ENCODE data around the gene EPN2. TPM values are rescaled to one million over a fixed set of nuclear protein-coding genes. Genes with fewer than 3 reads are reported as not detected.
A peak's percentile ranks its signal among the peaks of the same experiment; 100 is the strongest.

The EPN2 gene
- total RNA-seq, 1 experiment from 2014 or later = 57.8 TPM

GRCh38 chr17:19341641-19342610 lies 104.8 kb downstream of the EPN2 start:
- no peak overlapping the region; a peak in 1 of 5 replicates for H3K4me3 Mint-ChIP-seq

More at GRCh38 chr17:19341641-19342610, 104.8 kb downstream of the EPN2 start:
- no peak for TF ChIP-seq CTCF (conservative IDR thresholded peaks at IDR 0.05)
- no peaks in the 10 kb centered on the region for H3K79me1 ChIP-seq (ENCODE audit: insufficient read depth, low read depth, low read length, poor library complexity, severe bottlenecking)
- H3K23ac ChIP-seq (ENCODE audit: insufficient read length, low read depth, low read length) = no peak overlapping the region
- no peaks in the 10 kb centered on the region for H3K27me3 ChIP-seq (ENCODE audit: insufficient read depth, low read length)
- no peaks in the 10 kb centered on the region for H3K9me3 ChIP-seq (ENCODE audit: control insufficient read depth, low read depth, low read length)
- H3K27ac Mint-ChIP-seq = peak overlapping the region in 2 of 3 experiments; percentile 42 to 59; a peak in 4 of 7 replicates
- no peaks in the 10 kb centered on the region for H3K9me3 Mint-ChIP-seq
- H3K4me2 ChIP-seq (ENCODE audit: insufficient read depth, insufficient read length, low read length) = no peak overlapping the region
- H3K18ac ChIP-seq (ENCODE audit: insufficient read length, low read depth, low read length) = no peak overlapping the region
- H3K27ac ChIP-seq (ENCODE audit: insufficient read length, low read depth, low read length) = no peak overlapping the region
- H3K14ac ChIP-seq (ENCODE audit: insufficient read depth, low read length) = no peak overlapping the region
- peaks cover 35 to 40% of the 10 kb centered on the region in 2 experiments for H3K4me1 Mint-ChIP-seq
- H3K27me3 Mint-ChIP-seq (ENCODE audit: low read depth) = peaks cover 2% of the 10 kb centered on the region; the same call in 1 of the 2 replicates
- H2AFZ ChIP-seq (ENCODE audit: low read length) = no peak overlapping the region
- no peak overlapping the region for H4K8ac ChIP-seq (replicated peaks; ENCODE audit: insufficient read length, low read depth, low read length)
- H3K9ac ChIP-seq (ENCODE audit: extremely low read depth, insufficient read length, low read length) = no peak overlapping the region
- WGBS (ENCODE audit: extremely low coverage, insufficient read length, low lambda C conversion rate) = no CpG with 5 or more reads among the region's 20 CpGs
- H4K20me1 ChIP-seq (ENCODE audit: control insufficient read depth, insufficient read depth, insufficient read length) = peaks cover 2% of the 10 kb centered on the region
- no peaks in the 10 kb centered on the region for H3K79me2 ChIP-seq (ENCODE audit: insufficient read depth, low read length)
- H3K56ac ChIP-seq (ENCODE audit: insufficient read length, low read depth, low read length) = no peak overlapping the region
- no peaks in the 10 kb centered on the region for H3K23me2 ChIP-seq (ENCODE audit: insufficient read length, low read depth, low read length, poor library complexity, severe bottlenecking)
- peak; percentile 50 for DNase-seq
- H3T11ph ChIP-seq (ENCODE audit: low read length) = no peak overlapping the region
- no peak overlapping the region for H2BK120ac ChIP-seq (ENCODE audit: low read depth, low read length, poor library complexity, severe bottlenecking)
- no peak overlapping the region for H2BK15ac ChIP-seq (ENCODE audit: low read depth, low read length)
- H4K91ac ChIP-seq (ENCODE audit: insufficient read length, low read depth, low read length) = no peak overlapping the region
- no peak overlapping the region for H2BK5ac ChIP-seq (ENCODE audit: insufficient read length, low read length)
- H3K4me1 ChIP-seq (ENCODE audit: insufficient read depth, low read length) = peaks cover 7% of the 10 kb centered on the region; the same call in 1 of the 2 replicates
- no peak overlapping the region for H2BK20ac ChIP-seq (ENCODE audit: low read depth, low read length, poor library complexity, severe bottlenecking)
- H3K4ac ChIP-seq (ENCODE audit: low read depth, low read length) = no peak overlapping the region
- no peak overlapping the region for H2BK12ac ChIP-seq (ENCODE audit: insufficient read length, low read depth, low read length)
- no peak overlapping the region for H4K5ac ChIP-seq (ENCODE audit: insufficient read length, low read depth, low read length)
- no peak overlapping the region for H2AK5ac ChIP-seq (ENCODE audit: insufficient read length, low read length)
- peaks cover 6 to 9% (median 8%) of the 10 kb centered on the region in 3 experiments; a peak in 6 of 7 replicates for H3K36me3 Mint-ChIP-seq (ENCODE audit: insufficient read depth in 1 of 3, low read depth in 3 of 3)

Data from H9 (cell line).